GM21367 (cell line): ENCODE data around the gene AMPD2.

Experiments used
- ATAC-seq: cut with Tn5 transposase; IDR thresholded peaks from one replicate; pipeline ENCODE4 v1.9.1; 2021; ENCODE audit not compliant: unreplicated experiment

AMPD2 gene

GRCh38 chr1:109630081-109630897, 10.7 kb downstream of the AMPD2 start:
- no peak for ATAC-seq

GRCh38 chr1:109630898-109631512, 11.4 kb downstream of the AMPD2 start:
- no peak for ATAC-seq

- ATAC-seq, result no peak
Measured at GRCh38 chr1:109631513-109632505, 12.2 kb downstream of the AMPD2 start.

GRCh38 chr1:109632671-109633346, 13.2 kb downstream of the AMPD2 start:
- ATAC-seq, result no peak

- ATAC-seq, result no peak
Measured at GRCh38 chr1:109634292-109634691, 14.7 kb downstream of the AMPD2 start.

- ATAC-seq, result no peak
Measured at GRCh38 chr1:109634771-109635750, 15.4 kb downstream of the AMPD2 start.

- ATAC-seq, result no peak
Measured at GRCh38 chr1:109635862-109636200, 16.2 kb downstream of the AMPD2 start.

GRCh38 chr1:109636201-109636952, 16.7 kb downstream of the AMPD2 start:
- ATAC-seq, result no peak

GRCh38 chr1:109637446-109637845, 17.8 kb downstream of the AMPD2 start:
- ATAC-seq, result no peak

GRCh38 chr1:109639063-109639840, 19.6 kb downstream of the AMPD2 start:
- no peak for ATAC-seq

GRCh38 chr1:109639841-109640184, 20.2 kb downstream of the AMPD2 start:
- ATAC-seq, result no peak

GRCh38 chr1:109640285-109640865, 20.7 kb downstream of the AMPD2 start:
- peak; percentile 44 for ATAC-seq

- ATAC-seq, result no peak
Measured at GRCh38 chr1:109641078-109641740, 21.6 kb downstream of the AMPD2 start.

- ATAC-seq, result no peak
Measured at GRCh38 chr1:109641861-109642260, 22.2 kb downstream of the AMPD2 start.

- no peak for ATAC-seq
Measured at GRCh38 chr1:109642626-109643025, 23.0 kb downstream of the AMPD2 start.

GRCh38 chr1:109643385-109644230, 24.0 kb downstream of the AMPD2 start:
- ATAC-seq, result peak; percentile 83

GRCh38 chr1:109644670-109645069, 25.0 kb downstream of the AMPD2 start:
- ATAC-seq, result no peak
